ENCODE results near the gene GBGT1. TPM values are rescaled to one million over a fixed set of nuclear protein-coding genes. Genes with fewer than 3 reads are reported as not detected.
A peak's percentile ranks its signal among the peaks of the same experiment; 100 is the strongest.
"Not testable (repeated sequence)": the region's sequence is repeated elsewhere in the genome, so short reads cannot be mapped to it uniquely, and the experiment has no call there.

The GBGT1 gene
- total RNA-seq: 54.9 TPM

DNA sequence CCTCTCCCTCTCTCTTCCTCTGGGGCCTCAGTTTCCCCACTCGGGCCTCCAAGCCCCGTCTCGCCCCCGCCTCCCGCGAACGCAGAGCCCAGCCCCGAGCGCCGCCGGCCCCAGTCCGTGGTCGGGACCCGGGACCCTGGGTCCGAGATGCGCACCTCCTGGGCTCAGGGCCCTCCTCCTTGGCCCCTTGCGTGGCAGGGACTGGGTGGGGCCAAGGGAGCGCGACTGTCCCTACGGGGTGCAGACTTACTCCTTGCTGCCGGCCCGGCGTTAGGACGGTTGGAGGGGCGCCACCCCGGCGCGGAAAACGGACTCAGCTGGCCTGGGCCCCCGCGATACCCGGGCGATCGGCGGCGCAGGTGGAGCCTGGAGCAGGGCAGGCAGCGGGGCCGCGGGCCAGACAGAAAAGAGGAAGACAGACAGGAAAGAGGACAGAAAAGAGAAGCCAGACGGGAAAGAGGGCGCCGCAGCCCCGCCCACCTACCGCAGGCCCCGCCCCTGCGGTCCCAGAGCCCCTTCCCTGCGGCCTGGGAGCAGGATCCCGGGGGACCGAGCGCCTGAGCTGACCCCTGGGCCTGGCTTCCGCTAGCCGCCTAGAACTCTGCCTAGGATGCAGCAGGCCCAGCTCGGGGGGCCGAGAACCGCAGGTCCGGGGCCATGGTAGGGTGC lies at the start of gene GBGT1:
Gene GBGT1 (minus strand): TSS at position 411 of the 669 bp plus-strand sequence. CDS start 1,502 bp downstream, outside the sequence.
- DNase-seq (ENCODE audit: low read depth in 2 of 3, low spot score in 2 of 3): peak in 2 of 3 donors; percentile 65 to 77

DNA sequence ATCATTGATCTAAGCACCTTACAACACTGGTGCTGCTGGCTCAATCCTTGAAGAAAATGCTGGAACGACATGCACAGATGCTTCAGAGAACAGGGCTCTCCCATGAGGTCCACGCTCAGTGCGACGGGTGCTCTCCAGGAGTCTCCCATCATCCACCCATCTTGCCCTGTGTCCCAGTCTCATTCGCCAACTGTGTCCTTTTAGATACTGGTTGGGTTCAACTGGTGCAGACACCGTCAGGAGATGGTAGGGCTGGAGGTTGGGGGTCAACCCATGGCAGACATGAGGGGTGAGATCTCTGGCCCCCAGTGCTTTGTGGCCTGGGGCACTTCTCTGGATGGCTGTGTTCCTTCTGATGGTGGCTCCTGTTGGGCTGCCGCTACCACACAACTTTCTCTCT lies 46.9 kb upstream of the GBGT1 start:
- no peak for DNase-seq (ENCODE audit: low read depth in 2 of 3, low spot score in 2 of 3)

DNA sequence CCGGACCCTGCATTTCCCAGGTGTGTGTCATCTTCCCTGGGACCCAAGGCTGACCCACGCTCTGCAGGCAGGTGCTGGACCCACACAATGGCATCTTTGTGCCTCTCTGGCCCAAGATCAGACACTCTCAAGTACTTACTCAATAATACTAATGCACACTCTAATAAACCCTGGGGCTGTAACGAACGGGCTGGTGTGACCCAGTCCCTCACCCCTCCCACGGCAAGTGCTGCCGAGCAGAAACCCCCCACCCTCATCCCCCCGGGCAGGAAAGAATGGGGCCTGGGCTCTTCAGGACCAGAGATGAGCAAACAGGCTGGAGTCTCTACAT lies 46.5 kb upstream of the GBGT1 start:
- no peak for DNase-seq (ENCODE audit: low read depth in 2 of 3, low spot score in 2 of 3)

DNA sequence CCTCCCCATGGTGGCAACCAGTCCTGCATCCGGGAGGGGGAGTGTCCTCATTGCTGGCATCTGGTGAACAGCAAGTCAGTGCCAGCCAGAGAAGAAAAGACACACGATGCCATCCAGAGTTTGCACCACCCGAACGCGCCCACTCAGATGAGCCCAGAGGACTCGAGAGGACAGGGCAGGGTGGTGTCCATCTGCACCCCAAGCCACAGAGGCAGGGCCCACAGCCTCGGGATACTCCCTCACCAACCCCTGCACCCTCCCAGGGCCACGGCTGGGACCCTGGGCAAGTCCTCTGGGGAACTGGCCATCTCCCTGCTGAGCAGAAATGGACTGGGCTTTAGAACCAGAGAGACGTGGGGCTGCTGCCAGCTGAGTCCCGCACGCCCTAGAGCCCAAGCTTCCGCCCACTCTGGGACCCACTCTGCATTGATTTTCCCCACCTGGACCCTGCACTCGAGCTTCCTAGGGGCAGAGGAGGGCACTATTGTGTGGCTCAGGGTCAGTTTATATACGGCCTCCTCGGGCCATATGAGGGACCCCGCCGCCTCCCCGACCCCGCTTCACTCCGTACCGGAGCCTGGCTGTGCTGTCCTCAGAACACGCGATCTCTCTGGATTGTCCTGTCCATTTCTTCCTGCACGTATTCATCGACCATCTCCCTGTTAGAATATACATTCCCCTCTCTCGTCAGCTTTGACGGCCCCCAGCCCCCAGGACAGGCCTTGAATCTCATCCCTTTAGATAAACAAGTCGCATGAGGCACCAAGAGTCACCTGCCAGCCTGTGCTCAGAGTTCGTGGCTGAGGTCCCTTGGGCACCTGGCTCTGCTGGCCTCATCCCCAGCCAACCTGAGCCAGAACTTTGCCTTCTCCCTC lies 45.9 kb upstream of the GBGT1 start:
- DNase-seq (ENCODE audit: low read depth in 2 of 3, low spot score in 2 of 3): not testable (repeated sequence)

DNA sequence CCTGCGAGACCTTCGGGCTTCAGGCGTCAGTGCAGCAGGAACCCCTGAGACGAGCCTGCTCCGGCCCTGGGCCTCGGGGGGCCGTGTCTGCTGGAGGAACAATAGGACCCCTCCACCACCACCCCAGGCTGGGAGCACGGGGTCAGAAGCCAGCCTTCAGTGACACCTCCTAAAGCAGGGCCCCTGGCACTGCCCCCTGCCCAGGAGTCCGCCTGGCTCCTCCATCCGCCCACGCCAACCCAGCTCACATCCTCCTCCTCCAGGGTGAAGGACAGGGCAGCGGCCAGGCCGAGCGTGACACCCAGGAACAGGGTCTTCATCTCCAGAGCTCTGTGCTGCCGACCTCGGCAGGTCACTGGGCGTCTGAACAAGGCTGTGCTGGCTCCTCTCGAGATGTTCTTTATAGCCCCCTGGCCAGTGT lies 45.2 kb upstream of the GBGT1 start, which contains the start of gene OBP2B:
Gene OBP2B (minus strand): TSS at position 371 of the 421 bp plus-strand sequence. CDS start 51 bp downstream, at position 320.
- DNase-seq (ENCODE audit: low read depth in 2 of 3, low spot score in 2 of 3): not testable (repeated sequence)

DNA sequence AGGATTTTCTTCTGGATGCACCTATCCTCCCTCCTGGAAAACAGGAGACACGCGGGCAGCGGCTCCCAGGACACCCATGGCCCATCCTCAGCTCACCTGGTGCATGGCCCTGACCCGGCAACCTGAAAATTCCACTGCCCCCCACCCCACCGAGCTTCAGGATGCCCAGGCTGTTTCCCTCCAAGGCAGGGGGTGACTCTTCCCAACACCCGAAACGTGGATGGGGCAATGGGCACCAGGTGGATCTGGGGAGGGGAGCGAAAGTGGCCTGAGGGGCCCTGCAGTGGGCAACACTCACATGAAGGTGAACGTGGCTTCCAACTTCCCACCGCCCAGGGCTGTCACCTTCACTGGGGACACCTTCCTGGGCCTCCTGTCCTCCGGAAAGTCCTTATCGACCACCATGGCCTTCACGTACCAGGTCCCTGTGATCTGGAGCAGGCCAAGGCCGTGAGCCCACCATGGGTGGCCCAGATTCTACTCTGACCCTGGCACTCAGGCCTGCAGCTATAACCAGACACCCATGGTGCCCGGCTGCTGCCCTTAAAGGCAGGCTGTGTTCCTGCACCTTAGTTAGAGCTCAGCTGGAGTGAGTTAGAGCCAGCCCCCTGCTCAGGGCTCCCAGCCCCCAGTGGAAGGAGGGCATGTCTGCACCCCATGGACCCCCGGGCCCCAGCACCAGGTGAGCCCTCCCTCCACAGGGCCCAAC lies 44.6 kb upstream of the GBGT1 start:
- DNase-seq (ENCODE audit: low read depth in 2 of 3, low spot score in 2 of 3): not testable (repeated sequence)

DNA sequence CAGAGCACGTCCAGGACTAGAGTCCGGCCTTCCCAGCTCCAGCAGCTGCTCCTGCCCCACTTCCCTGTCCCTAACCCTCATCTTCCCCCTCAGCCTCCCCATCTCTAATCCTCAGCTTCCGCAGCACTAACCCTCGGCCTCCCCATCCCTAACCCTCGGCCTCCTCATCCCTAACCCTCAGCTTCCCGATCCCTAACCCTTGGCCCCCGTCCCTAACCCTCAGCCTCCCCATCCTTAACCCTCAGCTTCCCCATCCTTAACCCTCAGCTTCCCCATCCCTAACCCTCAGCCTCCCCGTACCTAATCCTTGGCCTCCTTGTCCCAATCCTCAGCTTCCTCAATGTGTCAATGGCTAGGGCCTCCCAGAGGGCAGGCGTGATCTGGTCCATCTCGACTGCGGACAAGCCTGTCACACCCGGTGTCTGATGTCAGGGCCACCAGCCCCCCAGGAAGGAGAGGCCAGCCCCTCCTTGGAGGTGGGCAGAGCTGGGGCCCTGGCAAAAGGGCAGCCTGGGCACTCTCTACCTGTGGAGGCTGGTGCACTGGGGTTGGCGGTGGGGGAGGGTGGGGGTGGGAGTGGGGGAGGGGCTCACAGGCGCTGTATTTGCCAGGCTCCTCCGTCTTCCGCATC lies 43.9 kb upstream of the GBGT1 start:
- DNase-seq (ENCODE audit: low read depth in 2 of 3, low spot score in 2 of 3): no peak

DNA sequence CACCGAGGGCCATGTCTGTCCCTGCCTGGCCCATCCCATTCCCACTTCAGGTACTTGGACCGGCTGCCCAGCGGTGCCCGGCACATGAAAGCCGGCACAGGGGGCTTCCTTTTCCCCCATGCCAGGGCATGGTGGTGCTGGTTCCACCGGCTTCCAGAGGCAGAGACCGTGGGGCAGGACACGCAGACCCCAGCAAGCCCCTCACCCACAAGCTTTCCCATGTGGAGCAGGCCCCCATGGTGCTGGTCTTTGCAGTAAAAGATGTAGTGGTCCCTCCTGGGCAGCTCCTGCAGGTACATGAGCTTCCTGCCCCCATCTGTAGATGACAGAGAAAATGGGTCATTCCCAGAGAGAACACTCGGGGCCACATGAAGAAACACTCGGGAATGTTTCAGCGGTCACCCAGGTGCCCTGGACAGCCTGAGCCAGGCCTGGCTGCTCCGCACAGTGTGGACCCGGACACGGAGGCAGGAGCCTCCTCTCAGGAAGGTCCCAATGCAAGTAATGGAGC lies 43.4 kb upstream of the GBGT1 start:
- no peak for DNase-seq (ENCODE audit: low read depth in 2 of 3, low spot score in 2 of 3)

DNA sequence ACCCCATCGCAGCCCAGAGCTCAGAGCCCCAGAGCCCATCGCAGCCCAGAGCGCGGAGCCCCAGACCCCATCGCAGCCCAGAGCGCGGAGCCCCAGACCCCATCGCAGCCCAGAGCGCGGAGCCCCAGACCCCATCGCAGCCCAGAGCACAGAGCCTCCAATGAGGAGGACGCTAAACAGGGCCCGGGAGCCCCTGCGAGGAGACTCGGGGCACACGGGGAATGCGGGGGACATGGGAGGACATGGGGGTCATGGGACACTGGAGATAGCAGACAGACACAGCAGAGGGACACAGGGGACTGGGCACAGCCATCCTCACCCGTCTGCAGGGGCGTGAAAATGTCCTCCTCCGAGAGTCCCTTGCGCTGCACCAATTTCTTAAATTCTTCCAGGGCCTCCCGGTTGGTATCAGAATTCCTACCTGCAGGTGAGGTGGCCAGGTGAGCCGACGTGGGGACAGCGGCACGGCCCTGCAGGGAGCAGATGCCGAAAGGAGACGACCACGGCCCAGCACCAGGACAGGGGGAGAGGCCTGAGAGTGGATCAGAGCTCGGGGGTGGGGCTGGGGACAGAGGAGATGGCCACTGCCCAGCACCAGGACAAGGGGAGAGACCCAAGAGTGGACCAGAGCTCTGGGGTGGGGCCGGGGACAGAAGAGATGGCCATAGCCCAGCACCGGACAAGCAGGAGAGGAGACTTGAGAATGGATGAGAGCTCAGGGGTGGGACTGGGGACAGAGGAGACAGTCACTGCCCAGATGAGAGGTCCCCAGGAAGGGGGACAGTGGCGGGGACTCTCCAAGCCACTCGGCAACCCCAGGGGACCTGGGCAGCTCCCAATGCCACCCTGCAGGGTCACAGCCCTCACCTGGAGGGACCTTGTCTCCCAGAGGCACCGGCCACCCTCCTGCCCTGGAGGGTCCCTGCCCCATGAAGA lies 42.5 kb upstream of the GBGT1 start:
- no peak for DNase-seq (ENCODE audit: low read depth in 2 of 3, low spot score in 2 of 3)

DNA sequence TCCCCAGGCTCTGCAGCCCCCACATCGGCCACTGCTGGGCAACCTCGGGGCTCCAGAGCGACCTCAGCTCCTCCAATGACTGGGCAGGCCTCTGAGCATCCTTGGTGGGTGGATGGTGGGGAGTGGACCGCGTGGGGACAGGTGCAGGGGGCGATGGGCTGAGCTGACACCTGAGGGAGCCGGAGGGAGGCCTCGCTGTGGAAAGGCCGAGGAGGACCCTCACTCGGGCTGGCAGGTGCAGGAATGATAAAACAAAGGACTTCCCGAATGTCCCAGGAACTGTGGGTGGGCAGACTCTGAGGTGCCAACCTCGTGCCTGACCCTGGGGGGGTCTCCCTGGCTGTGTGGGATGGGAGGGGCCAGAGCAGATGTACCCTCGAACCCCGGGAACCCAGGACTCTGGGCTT lies 41.8 kb upstream of the GBGT1 start:
- not testable (repeated sequence) for DNase-seq (ENCODE audit: low read depth in 2 of 3, low spot score in 2 of 3)

DNA sequence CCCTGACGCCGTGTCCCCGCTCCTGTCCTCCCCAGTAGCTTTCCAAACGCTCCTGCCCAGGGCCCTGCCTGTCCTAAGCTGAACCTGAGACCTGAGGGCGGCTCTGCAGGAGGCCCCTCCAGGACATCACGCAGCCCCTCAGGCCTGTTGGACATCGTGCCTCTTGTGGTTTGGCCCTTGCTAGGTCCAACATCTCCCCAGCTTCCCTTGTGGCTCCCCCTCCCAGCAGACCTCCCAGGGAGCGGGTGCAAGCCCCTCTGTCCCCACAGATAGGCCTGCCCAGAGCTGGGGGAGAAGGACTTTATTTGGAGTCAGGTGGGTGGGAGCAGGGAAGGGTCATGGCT lies 41.3 kb upstream of the GBGT1 start:
- no peak for DNase-seq (ENCODE audit: low read depth in 2 of 3, low spot score in 2 of 3)

DNA sequence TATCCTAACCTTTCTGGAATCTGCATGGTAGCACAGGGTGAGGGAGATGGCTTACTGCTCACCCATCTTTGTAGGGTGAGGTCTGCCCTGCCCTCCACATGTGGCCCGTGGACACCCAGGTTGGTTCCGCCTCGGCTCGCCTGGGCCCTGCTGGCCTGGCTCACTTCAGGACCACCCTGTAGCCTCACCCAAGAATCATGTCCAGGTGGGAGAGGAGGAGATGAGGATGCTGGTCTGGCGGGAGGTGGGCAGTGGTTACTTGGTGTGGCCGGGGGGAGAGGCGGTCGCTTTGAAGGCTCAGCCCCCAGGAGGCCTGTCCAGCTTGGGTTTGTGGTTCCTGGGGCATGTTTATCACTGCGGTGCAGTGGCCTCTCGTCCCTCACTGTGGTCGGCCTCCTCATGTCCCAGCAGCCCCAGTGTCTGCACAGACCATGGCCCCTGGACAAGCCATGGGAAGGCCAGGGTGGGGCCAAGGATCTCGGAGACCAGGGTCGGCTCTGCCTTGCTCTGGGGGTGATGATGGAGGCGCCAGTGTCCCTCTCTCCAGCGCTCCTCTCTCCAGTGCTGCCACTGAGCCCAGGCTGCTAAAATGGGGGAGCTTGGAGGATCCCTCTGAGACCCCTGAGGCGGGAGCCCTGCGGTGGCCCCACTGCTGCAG lies 40.8 kb upstream of the GBGT1 start:
- no peak for DNase-seq (ENCODE audit: low read depth in 2 of 3, low spot score in 2 of 3)

DNA sequence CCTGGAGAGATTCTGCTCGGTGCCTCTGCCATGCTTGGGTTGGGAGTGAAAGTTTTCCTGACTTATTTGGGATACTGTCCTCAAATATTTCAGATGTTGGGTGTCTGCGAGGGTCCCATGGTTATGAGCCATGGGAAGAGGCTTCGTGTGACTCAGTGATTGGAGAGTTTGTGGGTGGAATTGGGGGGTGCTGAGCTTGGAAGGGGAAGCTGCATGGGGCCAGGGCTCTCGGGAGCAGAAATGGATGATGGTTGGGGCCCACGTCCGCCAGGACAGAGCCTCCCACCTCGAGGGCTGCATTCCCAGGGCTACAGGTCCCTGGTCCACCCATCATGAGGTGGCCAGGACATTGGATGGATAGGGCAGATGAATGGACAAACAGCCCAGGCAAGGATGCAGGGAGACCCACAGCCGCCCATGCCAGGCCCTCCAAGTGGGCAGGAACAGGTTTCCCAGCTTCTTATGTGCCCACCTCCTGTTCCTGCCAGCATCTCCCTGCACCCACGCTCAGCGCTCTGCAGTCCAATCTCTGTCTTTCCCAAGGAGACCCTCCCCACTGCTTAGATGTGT lies 39.9 kb upstream of the GBGT1 start:
- DNase-seq (ENCODE audit: low read depth in 2 of 3, low spot score in 2 of 3): no peak

DNA sequence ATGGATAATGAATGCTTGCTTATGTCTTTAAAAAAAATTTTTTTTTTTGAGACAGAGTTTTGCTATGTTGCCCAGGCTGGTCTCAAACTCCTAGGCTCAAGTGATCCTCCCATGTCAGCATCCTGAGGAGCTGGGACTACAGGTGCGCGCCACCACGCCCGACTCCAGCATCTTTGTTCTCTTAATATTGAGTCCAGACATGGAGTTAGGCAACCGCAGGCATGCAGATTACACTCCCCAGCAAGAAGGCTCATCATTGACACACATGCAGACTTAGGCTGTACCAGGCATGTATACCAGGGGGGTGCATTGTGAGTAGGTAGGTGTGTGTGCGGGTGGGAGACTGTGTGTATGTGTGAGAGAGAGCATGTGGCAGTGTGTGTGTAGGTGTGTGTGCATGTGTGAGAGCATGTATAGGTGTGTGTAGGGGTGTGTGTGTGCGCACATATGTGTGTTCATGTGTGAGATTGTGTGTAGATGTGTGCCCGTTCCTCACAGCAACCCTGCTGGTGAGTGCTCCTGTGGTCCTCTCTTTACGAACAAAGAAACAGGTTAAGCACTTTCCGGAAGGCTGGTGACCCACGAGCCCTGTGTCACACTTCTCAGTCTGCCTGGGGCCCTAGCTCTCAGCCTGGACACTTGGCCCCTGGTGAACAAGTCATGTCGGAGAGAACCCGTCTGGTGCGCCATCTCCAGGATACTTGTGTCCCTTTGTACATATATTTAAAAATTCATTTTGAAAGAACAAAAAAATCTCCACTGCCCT lies 39.2 kb upstream of the GBGT1 start:
- no peak for DNase-seq (ENCODE audit: low read depth in 2 of 3, low spot score in 2 of 3)

DNA sequence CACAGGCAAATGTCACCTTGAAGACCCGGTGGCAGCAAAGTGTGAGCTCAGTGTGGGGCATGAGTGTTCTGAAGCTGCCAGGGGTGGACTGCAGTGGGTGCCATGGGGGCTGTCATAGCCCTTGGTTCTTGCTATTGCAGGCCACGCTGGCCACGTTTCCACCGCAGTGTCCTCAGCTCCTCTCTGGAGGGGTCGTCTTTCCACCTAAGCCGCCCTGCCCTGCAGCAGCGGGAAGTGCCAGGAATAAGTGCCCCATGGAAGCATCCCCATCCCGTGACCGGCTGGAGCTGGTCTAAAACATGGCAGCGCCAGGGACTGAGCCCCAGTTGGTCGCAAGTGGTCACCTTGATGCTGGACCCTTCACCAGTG lies 38.4 kb upstream of the GBGT1 start:
- no peak for DNase-seq (ENCODE audit: low read depth in 2 of 3, low spot score in 2 of 3)

DNA sequence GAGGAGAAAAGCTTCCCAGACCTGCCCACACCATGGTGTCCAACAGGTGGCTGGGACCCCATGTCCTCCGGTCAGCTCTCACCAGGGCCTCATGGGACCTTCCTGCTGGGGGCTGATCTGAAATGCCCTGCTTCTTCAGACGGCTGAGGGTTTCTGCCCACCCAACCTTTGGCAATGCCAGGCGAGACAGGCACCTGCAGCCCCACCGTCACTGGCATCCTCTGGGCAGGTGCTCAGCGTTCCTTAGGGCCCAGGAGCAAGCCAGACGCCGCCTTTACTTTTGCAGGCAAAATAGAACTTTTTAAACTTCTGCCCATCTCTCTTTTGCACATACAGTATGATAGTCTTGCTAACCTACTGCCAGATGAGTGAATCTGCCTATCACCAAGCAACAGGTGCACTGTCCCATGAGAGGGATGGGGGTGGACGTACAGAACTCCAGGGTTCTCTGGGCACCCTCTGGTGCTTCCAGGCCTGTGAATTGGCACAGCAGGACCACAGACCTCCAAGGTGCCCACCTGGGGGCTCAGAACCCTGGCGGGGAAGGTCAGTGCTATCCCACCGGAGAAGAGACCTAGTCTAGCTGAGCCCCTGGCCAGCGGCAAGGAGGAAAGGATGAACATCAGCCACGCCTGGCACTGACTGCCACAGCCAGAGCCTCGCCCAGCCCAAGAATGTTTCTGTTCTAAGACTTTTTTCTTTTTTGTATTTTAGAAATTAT lies 37.9 kb upstream of the GBGT1 start:
- no peak for DNase-seq (ENCODE audit: low read depth in 2 of 3, low spot score in 2 of 3)

DNA sequence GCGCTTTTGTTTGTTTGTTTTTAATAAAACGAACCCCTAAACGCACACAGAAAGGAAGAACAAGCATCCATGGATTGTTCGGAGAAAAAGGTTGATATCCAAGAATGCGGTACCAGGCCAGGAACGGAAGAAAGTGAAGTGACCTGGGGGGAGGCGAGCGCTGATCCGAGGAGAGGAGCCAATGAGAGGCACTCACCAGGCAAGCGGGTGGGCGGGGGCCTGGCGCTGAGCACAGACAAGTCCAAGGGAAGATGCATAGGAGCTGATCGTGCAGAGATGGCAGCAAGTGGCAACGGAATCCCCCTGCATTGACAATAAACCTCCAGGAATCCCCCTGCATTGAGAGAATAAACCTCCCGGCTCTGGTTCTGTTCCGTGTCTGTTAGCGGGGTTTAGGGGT lies 36.9 kb upstream of the GBGT1 start:
- DNase-seq (ENCODE audit: low read depth in 2 of 3, low spot score in 2 of 3): no peak
